ENCODE data around the gene NKAIN1.
"Not testable (repeated sequence)": the region's sequence is repeated elsewhere in the genome, so short reads cannot be mapped to it uniquely, and the experiment has no call there.

Gene NKAIN1

DNA sequence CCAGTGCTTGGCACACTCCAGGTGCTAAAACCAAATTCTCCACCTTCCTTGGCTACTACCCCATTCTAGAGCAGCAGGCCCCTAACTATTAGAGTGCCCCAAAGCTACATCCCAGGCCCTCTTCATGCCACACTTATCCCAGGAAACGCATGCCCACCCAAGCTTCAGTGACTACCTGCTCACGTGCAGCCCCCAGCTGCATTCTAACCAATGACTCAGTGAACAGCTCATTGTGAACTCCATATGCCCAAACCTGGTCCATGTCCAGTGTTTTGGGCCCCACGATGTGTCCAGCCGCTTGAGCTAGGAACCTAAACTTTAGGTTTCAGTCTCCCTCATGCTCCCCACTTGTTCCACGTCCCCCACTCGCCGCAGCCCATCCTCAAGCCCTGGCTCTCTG, 41.5 kb downstream of the NKAIN1 start:
- FAIRE-seq (no peak), DNase-seq (ENCODE audit: low spot score) (no peak)

DNA sequence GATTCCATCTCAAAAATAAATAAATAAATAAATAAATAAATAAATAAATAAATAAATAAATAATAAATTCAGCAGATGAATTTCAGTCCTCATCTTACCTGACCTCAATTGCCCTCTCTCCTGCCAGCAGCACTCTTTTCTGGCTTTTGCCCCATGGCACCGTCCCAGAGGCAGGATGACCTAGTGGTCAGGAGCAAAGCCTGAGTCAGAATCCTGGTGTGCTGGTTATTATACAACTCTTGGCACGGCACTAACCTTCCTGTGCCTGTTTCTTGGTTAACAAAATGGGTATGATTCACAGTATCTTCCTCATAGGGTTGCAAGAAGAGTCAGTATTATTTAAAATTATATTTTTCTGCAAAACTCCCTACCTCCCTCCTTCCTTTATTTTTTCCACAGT, 43.0 kb downstream of the NKAIN1 start:
- FAIRE-seq = no peak
- DNase-seq (ENCODE audit: low spot score) = no peak

DNA sequence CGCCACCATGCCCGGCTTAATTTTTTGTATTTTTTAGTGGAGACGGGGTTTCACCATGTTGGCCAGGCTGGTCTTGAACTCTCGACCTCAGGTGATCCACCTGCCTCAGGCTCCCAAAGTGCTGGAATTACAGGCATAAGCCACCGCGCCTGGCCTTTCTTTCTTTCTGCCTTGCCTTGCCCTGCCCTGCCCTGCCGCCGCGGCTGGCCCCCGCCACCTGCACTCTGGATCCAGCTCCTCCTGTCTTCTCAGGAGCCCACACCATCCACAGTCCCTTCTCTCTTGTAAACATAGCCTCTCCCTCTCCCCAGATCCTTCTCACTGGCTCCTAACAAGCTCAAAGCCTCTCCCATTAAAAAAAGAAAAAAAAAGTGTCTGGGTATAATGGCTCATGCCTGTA, 44.4 kb downstream of the NKAIN1 start:
- not testable (repeated sequence) for DNase-seq (ENCODE audit: low spot score); FAIRE-seq

GRCh38 chr1:31193729-31194128, 46.0 kb downstream of the NKAIN1 start:
- no peak for DNase-seq (ENCODE audit: low spot score)
- no peak for FAIRE-seq

- DNase-seq (ENCODE audit: low spot score) (no peak), FAIRE-seq (no peak)
Measured at GRCh38 chr1:31191281-31191680, 48.4 kb downstream of the NKAIN1 start.

DNA sequence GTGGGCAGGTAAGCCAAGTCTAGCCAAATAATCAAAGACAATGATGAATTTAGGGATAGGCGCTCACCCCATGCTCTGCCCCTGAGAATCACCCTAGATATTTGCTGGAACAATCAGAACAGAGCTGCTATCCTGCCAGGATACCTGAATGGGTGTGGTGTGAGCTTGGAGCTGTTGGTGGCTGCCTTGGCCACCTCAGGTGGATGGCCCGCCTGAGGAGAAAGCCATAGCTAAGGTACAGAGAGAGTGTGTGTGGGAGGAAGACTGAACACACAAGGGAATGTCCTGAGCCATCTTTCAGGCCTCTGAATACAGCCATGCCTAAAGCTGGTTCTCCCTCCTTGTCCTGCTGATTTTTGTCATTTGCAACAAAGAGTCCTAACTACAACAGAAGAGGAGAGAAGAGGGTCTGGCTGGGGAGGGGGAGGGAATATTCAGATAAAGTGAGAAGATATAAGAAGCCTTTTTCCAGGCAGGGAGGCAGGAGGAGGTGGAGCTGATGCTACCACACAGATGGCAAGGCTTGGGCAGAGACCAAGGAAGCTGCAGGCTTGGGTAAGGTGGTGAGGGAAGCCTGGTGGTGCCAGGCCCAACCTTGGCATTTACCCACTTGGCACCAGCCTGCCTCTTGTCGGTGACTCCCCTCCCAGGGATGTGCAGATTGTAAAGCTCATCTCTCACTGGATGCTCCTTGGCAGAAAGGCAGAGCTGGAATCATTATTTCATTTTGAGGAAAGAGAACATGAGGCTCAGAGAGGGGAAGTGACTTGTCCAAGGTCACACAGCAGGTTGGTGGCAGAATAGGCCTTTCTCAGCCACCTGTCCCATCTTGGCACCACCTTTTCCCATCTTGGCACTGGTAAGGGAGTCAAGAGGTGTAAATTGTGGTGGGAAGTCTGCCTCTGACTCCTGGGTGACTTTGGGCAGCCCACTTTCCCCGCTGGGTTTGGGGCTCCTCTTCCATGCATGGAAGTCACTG, 49.7 kb downstream of the NKAIN1 start:
- DNase-seq (ENCODE audit: low spot score) = no peak
- FAIRE-seq = no peak

- FAIRE-seq (no peak), DNase-seq (ENCODE audit: low spot score) (peak; percentile 57)
Measured at GRCh38 chr1:31183927-31184554, 55.6 kb downstream of the NKAIN1 start.

DNA sequence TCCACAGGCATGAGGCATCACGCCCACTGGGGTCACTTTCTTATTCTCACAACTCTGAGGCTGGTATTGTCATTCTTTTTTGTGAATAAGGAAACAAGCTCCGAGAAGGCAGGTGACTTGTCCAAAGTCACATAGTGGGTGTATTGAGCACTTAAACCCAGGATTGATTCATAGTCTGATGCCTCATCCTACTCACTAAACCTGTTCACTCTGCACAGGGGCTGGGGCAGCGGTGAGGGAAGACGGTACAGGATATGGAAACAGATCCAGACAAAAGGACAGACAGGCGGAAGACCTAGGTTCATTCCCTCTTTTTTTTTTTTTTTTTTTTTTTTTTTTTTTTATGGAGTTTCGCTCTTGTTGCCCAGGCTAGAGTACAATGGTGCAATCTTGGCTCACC, 56.6 kb downstream of the NKAIN1 start:
- FAIRE-seq = no peak
- no peak for DNase-seq (ENCODE audit: low spot score)

- FAIRE-seq (no peak), DNase-seq (ENCODE audit: low spot score) (peak; percentile 89)
Measured at GRCh38 chr1:31182352-31182751, 57.3 kb downstream of the NKAIN1 start.

GRCh38 chr1:31181515-31182343, 58.0 kb downstream of the NKAIN1 start:
- FAIRE-seq (peak; percentile 96), DNase-seq (ENCODE audit: low spot score) (peak; percentile 72)

- no peak for FAIRE-seq
- DNase-seq (ENCODE audit: low spot score) = no peak
Measured at GRCh38 chr1:31180338-31180737, 59.3 kb downstream of the NKAIN1 start.

DNA sequence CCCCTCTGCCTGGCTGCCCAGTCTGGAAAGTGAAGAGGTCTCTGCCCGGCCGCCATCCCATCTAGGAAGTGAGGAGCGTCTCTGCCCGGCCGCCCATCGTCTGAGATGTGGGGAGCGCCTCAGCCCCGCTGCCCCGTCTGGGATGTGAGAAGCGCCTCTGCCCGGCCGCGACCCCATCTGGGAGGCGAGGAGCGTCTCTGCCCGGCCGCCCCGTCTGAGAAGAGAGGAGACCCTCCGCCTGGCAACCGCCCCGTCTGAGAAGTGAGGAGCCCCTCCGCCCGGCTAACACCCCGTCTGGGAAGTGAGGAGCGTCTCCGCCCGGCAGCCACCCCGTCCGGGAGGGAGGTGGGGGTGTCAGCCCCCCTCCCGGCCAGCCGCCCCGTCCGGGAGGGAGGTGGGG, 63.4 kb downstream of the NKAIN1 start:
- DNase-seq (ENCODE audit: low spot score); FAIRE-seq: not testable (repeated sequence)

GRCh38 chr1:31170486-31170735, 69.3 kb downstream of the NKAIN1 start:
- DNase-seq (ENCODE audit: low spot score) = no peak
- no peak for FAIRE-seq

DNA sequence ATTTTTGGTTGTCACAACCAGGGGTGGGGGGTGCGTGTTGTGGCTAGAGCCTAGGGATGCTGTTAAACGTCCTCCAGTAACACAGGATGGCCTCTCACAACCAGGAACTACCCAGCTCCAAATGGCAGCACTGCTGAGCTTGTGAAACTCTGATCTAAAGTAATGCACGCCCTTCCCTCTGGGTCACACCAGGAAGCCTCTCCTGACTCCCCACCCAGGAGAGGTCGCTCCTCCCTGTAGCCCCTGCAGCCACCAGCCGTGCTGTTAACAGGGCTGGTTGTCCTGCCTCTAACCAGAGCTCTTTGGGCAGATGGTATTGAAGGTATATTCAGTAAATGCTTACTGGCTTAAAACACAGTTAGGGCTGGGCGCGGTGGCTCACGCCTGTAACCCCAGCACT, 73.2 kb downstream of the NKAIN1 start:
- FAIRE-seq (no peak), DNase-seq (ENCODE audit: low spot score) (no peak)

GRCh38 chr1:31164291-31164690, 75.4 kb downstream of the NKAIN1 start:
- no peak for FAIRE-seq

GRCh38 chr1:31163866-31164265, 75.8 kb downstream of the NKAIN1 start:
- FAIRE-seq (no peak), DNase-seq (ENCODE audit: low spot score) (no peak)

More at GRCh38 chr1:31164291-31164690, 75.4 kb downstream of the NKAIN1 start:
- DNase-seq (ENCODE audit: low spot score) = no peak

DNA sequence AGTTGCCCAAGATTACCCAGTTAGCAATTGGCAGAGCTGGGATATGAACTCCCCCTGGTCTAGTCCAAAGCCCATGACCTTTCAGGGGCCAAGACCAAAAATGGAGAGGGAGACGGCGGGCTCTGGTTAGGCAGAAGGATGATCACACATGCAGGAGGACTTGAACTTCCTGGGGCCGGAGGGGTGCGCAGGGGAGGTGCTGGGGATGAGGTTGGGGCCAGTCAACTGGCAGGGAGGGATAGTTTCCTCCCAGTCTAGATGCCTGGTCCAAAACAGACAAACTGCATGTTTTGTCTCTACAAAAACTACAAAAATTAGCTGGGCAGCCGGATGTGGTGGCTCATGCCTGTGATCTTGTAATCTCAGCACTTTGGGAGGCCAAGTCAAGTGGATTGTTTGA, 78.1 kb downstream of the NKAIN1 start:
- FAIRE-seq (no peak), DNase-seq (ENCODE audit: low spot score) (no peak)

- no peak for FAIRE-seq
- DNase-seq (ENCODE audit: low spot score) = no peak
Measured at GRCh38 chr1:31159869-31160611, 79.6 kb downstream of the NKAIN1 start.

DNA sequence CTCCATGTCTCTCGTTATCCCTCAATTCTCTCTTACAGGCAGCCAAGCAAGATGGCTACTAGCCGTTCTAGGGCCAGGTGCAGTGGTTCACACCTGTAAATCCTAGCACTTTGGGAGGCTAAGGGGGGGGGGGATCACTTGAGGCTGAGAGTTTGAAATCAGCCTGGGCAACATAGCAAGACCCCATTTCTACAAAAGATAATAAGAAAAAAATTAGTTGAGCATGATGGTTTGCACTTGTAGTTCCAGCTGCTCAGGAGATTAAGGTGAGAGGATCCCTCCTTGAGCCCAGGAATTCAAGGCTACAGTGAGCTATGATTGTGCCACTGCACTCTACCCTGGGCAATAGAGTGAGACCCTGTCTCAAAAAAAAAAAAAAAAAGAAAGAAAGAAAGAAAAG, 80.4 kb downstream of the NKAIN1 start:
- no peak for FAIRE-seq
- no peak for DNase-seq (ENCODE audit: low spot score)

- FAIRE-seq (no peak), DNase-seq (ENCODE audit: low spot score) (peak; percentile 83)
Measured at GRCh38 chr1:31155216-31155806, 84.4 kb downstream of the NKAIN1 start.

Data from urothelium cell line (cell line).